AG04450 (cell line): ENCODE results near the gene ZBTB7C. TPM values are rescaled to one million over a fixed set of nuclear protein-coding genes. Genes with fewer than 3 reads are reported as not detected.

Experiments
- CTCF ChIA-PET: fragments of 300-600, 350-600 bp; formaldehyde crosslinking; extraction: SDS; loops from one replicate; lab custom pipeline; 2022; ENCODE audit warnings: antibody characterized with exemption, inconsistent platforms; lab: Charles Lee
- POLR2A ChIA-PET: fragments of 350-600 bp; formaldehyde crosslinking; extraction: SDS; loops from one replicate; lab custom pipeline; 2021; ENCODE audit warnings: antibody characterized with exemption, inconsistent platforms; lab: Yijun Ruan, JAX
- DNase-seq: peaks from one replicate; pipeline ENCODE4 v3.0.0-alpha.2; 2011; ENCODE audit warnings: low read depth, low spot score
- H3K27ac ChIP-seq: one replicate; pipeline ENCODE4 v1.5.1; 2012; ENCODE audit warnings: low read depth, low read length, control low read depth
- H3K27me3 ChIP-seq: one replicate; pipeline ENCODE4 v1.6.0; 2012; ENCODE audit warnings: low read length; ENCODE audit not compliant: control insufficient read depth, insufficient read depth
- H3K4me3 ChIP-seq: 2 replicates; pipeline ENCODE4 v1.5.1; 2011; ENCODE audit warnings: mild to moderate bottlenecking, low read depth, low read length, control low read depth
- H3K9me3 ChIP-seq: 2 replicates; pipeline ENCODE4 v1.5.1; 2012; ENCODE audit warnings: low read length; ENCODE audit not compliant: control insufficient read depth, insufficient read depth
- CTCF ChIP-seq: IDR thresholded peaks from 2 replicates; pipeline ENCODE4 v1.5.1; 2011; ENCODE audit warnings: low read depth, low read length, control low read depth, inconsistent platforms
- polyA plus RNA-seq: library from polyadenylated mRNA; depleted of rRNA; stranded (reverse); fragments of >200 nt; gene quantifications from 2 replicates; pipeline ENCODE4 v1.2.3, GENCODE V29; 2011

Gene ZBTB7C
- polyA plus RNA-seq, 1 experiment: not detected

DNA sequence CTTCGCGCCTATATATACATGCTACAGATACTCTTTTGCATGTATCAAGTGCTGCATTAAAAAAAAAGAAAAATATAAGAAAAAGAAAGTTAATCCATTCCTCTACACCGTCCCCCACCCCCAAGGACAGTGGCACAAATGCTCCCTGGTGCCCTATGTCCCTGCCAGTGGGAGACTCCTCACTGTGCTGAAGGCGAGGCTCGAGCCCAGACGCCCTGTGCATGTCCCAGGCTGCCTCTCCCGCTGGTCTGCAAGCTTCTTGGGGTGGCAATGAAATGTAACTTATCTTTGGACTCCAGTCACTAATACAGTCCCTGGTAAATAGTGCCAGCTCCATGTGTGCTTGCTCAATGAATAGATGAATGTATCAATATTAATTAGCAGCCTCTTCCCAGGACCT lies 293.2 kb downstream of the ZBTB7C start:
- ChIA-PET CTCF (no interaction called here), POLR2A (no interaction called here)
- Histone ChIP-seq H3K27me3 (peaks cover 4% of the 10 kb centered on the region), H3K9me3 (no peaks in the 10 kb centered on the region), H3K27ac (no peak overlapping the region), H3K4me3 (no peak overlapping the region)
- no peak for TF ChIP-seq CTCF
- DNase-seq: no peak

- no peak for TF ChIP-seq CTCF
- DNase-seq: no peak
- Histone ChIP-seq H3K27ac (no peak overlapping the region), H3K4me3 (no peak overlapping the region), H3K27me3 (peaks cover 7% of the 10 kb centered on the region), H3K9me3 (no peaks in the 10 kb centered on the region)
- CTCF ChIA-PET: no interaction called here
- POLR2A ChIA-PET: no interaction called here
Observed at GRCh38 chr18:48113691-48114090, 295.5 kb downstream of the ZBTB7C start.

DNA sequence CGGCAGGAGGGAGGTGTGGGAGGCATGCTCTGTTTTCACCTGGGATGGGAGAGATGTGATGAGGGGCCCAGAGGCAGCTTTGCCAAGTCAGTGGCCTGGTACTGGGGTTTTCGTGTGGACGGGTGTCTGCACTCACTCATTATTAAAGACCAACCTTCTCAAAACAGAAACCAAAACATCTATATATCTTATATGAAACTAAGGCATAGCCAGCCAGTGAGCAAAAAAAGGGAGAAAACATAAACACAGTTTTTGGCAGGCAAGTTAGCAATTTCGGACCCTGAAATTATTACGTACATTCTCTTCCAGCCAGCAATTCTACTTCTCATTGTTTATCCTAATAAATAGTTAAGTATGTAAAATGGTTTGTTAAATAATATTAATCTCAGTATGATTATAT lies 297.6 kb downstream of the ZBTB7C start:
- H3K27me3 ChIP-seq: peaks cover 6% of the 10 kb centered on the region
- POLR2A ChIA-PET: no interaction called here
- H3K9me3 ChIP-seq: no peaks in the 10 kb centered on the region
- CTCF ChIA-PET: no interaction called here
- no peak overlapping the region for H3K4me3 ChIP-seq
- no peak for TF ChIP-seq CTCF
- no peak for DNase-seq
- H3K27ac ChIP-seq: no peak overlapping the region

GRCh38 chr18:48110797-48111196 lies 298.4 kb downstream of the ZBTB7C start:
- no peak for DNase-seq
- Histone ChIP-seq H3K4me3 (no peak overlapping the region), H3K27me3 (peaks cover 5% of the 10 kb centered on the region), H3K9me3 (no peaks in the 10 kb centered on the region), H3K27ac (no peak overlapping the region)
- POLR2A ChIA-PET: no interaction called here
- no peak for TF ChIP-seq CTCF
- CTCF ChIA-PET: no interaction called here

GRCh38 chr18:48109961-48110493 lies 299.2 kb downstream of the ZBTB7C start:
- H3K4me3 ChIP-seq: no peak overlapping the region
- no peak overlapping the region for H3K27ac ChIP-seq
- DNase-seq: no peak
- peaks cover 5% of the 10 kb centered on the region for H3K27me3 ChIP-seq
- H3K9me3 ChIP-seq: no peaks in the 10 kb centered on the region
- CTCF ChIA-PET: no interaction called here
- TF ChIP-seq CTCF: no peak
- POLR2A ChIA-PET: no interaction called here
